Measurements from ENCODE around the gene ENAH. TPM values are rescaled to one million over a fixed set of nuclear protein-coding genes. Genes with fewer than 3 reads are reported as not detected.

Gene ENAH
- total RNA-seq, 1 donor from 2014 or later = 8.9 TPM

DNA sequence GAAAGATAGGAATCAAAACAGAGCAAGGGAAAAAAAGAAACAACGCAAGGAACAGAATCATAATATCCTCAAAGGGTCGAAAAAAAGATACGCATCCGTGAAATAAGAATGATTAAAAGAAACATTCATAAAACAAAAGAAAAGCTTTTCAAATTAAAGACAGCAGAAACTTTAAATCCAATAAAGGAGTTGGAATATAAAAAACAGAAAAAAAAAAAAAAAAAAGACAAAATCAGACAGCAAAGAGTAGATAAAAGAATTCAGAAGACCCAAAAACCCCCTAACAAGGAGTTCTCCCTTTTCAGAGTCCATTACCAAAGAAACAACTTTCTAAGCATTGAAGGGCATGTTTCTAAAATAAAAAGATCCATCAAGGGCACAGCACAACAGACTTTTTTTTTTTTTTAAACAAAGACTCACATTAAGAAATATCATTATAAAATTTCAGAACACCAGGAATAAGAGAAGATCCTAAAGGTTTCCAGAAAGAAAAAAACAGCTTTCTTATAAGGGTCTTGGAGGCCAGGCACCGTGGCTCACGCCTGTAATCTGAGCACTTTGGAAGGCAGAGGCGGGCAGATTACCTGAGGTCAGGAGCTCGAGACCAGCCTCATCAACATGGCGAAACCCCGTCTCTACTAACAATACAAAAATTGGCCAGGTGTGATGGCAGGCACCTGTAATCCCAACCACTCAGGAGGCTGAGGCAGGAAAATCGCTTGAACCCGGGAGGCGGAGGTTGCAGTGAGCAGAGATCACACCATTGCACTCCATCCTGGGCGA, 44.7 kb downstream of the ENAH start:
- no peak for DNase-seq (ENCODE audit: low read depth in 2 of 2)

DNA sequence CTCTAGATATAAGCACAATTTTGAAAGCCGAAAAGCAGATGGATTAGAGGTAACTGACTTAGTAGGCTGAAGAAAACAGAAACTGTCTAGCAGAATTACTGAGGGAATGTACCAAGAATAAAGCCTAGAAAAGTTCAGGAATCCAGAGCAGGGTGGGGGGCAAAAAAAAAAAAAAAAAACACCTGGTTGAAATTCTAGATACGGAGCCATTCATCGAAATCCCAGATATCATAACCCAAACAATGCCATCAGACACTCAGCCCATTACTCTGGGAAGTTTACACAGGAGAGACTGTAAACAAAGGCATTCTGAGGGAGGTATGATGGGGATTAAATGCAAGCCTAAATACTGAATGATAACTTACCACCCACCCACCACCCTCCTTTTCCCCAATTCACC, 45.6 kb downstream of the ENAH start:
- no peak for DNase-seq (ENCODE audit: low read depth in 2 of 2)

DNA sequence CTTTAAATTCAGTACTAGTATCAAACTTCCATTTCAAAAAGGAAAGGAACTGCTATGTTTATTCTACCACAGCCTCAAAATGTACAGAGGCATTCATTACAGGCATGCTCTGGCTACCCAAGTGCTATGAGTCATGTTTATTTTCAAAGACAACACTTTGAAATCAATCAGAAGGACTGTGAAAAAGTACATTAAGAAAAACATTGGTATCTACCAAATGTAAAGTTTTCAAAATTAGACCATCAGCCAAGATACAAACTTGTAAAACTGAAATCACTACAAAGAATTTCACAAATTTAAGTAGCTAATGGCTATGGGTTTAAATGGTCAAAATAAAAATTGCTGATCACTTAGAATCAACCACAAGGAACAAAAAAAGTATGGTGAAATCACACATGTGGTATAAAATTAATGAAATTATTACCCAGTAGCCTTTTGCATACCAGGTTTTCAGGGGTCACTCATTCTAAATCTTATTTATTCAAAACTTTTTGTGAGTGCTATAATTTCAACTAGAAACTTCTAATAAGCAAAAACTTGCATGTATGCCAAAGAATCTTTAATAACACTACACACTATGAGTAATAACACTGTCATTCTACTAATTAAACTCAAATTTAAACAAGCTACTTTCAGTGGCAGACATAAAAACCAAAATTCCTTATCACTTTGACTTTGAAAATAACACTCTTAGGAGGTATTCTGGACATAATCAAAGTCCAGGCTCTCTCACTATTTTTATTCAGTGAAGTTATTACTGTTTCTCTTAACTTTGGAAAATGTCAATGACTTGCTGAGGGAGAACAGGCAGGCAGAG, 49.2 kb downstream of the ENAH start:
- peak; percentile 47 to 79 for DNase-seq (ENCODE audit: low read depth in 2 of 2)

DNA sequence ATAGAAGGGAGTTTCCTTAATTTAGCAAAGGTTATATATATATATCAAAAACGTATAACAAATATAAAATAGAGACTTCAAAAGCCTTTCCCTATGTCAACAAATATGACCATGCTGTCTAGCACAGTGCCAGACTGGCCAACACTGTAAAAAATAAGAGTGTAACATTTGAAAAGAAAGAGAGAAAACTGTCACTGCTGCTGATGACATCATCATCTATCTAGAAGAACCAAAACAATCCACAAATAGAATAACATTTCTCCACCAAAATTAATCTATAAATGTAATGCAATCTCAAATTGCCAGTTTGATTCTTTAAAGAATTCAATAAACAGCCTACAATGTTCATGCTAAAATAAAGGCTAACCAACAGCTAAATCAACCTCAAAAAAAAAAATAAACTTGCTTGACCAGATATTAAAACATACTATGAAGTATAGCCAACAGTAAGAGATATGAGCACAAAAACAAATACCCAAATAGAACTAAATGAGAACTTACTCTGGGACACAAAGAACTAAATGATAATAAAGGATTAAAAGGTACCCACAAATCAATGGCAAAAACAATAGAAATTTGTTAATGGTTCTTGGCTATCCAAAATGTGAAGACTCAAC, 50.2 kb downstream of the ENAH start:
- peak; percentile 45 for DNase-seq (ENCODE audit: low read depth in 2 of 2)

DNA sequence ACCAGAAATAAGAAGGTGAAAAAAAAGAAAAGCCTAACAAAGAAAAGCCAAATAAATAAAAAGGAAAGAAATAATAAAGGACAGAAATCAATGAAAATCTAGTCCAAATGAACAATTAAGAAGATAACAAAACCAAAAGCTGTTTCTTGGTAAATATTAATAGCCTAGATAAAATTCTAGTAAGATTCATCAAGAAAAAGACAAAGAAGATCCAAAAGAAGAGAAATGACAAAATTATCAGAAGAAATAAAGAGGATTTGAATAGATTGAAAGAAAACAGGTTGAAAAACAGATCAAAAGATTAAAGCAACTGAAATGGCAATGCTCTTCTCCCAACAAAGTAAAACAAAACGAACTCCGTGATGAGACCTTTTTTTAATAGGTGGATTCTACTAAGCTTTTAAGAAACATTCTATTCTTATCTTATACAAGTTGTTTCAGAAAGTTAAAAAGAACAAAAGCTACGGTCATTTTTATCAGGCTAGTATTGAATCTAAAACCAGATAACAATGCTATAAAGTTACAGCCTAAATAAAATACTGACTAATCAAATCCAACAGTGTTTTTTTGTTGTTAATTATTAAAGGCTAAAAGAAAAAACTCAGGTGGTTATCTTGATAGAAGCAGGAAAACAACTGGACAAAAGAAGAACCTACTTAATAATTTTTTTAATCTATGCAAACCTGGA, 50.9 kb downstream of the ENAH start:
- DNase-seq (ENCODE audit: low read depth in 2 of 2) = no peak

DNA sequence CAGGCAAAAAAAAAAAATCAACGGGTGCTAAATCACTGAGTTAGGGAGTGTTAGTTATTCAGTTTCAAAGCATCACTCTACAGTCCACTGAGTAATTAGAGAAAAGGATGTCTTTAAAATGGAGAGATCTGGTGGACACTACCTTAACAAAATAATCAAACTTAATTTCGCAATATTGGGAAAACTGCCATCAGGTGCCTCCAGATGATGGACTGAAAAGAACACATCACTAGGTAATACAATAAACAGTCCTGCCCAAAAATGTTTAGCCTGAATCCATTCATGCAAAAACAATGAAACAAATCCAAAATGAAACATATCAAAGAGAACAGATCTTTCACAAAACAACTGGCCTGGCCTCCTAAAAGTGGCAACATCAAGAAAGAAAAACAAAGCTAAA, 54.1 kb downstream of the ENAH start:
- DNase-seq (ENCODE audit: low read depth in 2 of 2) = no peak

DNA sequence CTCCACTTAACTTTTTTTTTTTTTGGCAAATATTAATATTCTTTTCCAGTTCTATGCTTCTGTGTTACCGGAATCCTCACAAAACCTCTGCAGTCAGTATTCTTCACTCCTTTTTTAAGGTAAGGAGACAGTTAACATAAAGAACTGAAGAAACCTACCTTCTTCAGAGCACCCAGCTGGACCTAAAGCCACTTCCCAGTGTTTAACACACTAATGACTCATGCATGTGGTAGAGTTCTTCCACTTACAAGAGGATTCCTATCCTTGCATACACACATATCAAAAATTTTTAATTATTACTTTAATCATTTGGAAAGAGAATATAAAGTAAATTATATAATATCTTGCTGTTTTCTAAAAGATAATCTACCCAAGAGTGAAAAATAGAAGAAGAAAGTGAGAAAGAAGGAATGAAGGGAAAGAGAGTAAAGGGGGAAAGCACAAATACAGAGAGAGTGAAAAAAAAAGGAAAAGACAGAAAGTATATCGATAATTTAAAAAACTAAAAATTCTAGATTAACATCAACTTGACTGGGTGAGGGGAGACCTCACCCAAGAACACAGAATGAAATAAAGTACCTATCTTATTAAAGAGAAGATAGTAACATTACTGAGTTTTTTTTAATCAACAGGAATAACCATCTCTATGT, 54.9 kb downstream of the ENAH start:
- DNase-seq (ENCODE audit: low read depth in 2 of 2) = peak in 1 of 2 donors; percentile 28

DNA sequence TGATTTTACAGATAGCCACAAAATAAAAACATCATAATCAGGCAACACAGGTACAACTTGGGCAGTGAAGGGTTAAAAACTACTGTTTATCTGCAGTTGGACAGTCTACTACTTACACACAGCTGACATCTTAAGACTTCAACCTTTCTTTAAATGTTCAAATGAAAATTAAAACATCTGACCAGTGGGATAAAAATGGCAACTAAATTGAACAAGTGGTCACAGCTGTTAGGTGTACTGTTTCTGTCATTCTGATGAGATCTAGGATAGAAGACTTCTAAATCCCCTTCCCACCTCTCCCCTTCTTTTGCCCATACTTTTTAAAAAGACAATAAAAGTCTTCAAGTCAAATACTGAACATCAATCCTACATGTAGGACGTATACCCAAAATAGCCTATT, 56.2 kb downstream of the ENAH start:
- DNase-seq (ENCODE audit: low read depth in 2 of 2) = no peak

DNA sequence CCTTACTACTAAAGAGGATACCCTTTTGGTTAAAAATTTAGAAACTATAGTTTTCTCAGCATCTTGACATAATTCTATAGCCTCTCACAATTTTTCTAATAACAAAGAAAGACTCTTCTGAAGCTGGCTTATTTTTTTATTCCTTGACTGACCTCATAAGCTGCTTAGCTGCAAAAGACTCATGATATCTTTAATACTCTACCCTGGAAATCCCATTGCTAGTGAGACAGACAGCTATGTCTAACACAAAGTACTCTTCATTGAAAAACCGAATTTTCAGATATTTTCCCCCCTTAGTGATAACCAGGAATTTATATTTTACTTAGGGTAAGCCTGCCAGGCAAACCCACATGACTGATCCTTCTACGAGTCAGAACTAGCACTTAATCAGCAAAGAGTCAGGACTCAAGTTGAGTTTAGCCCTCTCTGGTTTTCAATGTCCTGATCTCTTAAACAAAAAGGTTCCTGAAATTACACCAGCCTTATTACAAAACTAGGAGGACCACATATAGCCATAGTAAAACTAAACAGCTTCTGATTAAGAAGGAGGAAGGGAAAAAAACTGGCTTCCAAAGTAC, 56.9 kb downstream of the ENAH start:
- DNase-seq (ENCODE audit: low read depth in 2 of 2) = no peak

DNA sequence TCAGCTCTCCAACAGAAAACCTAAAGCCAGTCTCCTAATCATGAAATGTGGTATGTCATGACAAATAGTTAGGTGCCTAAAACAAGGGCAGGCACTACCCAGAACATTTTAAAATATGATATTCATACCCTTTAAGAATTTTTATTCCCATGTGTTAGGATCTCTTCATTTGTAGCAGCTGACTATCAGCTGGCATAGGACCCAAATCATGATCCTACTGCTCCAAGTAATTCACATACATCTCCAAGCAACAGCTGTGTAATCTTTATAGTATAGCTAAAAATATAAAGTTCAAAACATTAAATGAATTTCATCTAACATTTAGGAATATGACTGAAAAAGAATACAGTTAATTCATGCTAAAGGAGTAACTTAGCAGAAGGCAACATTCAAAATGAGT, 57.5 kb downstream of the ENAH start:
- DNase-seq (ENCODE audit: low read depth in 2 of 2) = no peak

DNA sequence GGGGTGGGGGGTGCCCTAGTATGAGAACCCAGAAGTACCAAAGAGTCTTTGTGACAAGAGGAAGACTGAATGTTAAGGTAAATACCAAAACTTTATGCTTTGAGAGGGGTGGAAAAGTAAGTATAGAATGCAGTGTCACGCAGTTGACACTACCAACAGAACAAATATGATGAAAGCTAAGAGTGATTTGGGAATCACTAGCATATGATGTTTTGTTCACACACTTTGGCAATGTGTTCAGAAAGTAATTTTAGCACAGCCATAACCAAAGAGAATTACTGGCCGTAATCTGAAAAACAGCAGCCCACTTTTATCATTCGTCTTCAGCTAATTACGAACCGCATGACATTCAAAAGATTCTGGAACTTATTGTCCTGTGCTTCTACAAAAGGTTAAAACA, 59.5 kb downstream of the ENAH start:
- DNase-seq (ENCODE audit: low read depth in 2 of 2) = no peak

DNA sequence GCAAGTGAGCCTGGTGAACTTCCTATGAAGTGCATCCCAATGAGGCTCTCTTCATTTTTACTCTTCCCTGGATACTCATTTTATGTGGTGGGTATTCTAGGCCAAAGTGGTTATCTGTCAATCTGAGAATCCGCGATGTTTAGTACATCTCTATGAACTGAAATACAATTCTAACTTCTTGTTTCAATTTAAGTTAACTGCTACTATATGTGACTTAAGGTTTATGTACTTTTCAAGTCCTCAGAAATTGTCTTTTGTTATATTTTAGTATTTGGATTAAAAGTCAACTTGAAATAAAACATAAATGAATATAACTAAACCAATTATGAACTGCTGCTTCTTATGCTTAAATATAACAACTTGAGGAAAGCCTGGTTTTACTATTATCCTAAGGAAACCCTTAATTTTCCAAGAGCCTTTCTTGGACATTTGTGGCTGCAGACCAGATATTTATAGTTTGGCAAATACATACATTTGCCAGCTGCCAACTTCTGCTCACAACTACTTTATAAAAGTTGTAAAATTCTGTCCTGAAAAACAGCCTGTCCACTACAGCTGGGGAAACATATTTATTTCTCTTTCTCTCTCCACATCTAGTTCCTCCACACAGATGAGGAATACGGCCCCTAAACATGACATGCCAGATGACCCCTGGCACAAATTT, 60.4 kb downstream of the ENAH start:
- DNase-seq (ENCODE audit: low read depth in 2 of 2) = no peak

DNA sequence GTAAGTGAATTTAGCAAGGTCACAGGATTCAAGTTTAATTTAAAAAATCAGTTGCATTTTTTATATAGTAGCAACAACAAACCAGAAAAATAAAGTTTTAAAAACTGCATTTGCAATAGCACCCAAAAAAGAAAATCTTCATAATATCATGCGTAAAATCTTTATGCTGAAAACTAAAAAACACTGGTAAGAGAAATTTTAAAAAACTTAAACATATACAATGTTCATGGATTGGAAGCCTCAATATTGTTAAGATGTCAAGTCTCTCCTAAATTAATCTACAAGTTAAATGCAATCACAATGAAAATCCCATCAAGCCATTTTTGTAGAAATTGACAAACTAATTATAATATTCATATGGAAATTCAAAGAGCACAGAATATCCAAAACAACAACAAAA, 65.6 kb downstream of the ENAH start:
- no peak for DNase-seq (ENCODE audit: low read depth in 2 of 2)

DNA sequence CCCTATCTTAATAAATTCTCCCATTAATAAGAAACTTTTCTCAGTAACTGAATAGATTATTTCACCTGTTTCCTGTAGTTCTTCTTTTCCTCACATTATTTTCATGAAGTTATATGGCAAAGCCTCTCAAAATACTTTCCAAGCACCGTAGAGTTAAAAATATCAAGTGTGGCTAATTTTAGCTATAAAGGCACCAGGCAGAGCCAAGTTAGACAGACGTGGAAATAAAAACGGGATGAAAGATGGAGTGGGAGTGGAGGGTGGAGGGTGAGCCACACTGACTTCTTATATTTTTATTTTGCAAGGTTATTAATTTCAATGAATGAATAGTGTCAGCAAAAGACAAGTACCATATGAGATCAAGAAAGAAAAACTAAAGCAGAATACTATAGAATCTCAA, 71.7 kb downstream of the ENAH start:
- DNase-seq (ENCODE audit: low read depth in 2 of 2) = peak in 1 of 2 donors; percentile 11

DNA sequence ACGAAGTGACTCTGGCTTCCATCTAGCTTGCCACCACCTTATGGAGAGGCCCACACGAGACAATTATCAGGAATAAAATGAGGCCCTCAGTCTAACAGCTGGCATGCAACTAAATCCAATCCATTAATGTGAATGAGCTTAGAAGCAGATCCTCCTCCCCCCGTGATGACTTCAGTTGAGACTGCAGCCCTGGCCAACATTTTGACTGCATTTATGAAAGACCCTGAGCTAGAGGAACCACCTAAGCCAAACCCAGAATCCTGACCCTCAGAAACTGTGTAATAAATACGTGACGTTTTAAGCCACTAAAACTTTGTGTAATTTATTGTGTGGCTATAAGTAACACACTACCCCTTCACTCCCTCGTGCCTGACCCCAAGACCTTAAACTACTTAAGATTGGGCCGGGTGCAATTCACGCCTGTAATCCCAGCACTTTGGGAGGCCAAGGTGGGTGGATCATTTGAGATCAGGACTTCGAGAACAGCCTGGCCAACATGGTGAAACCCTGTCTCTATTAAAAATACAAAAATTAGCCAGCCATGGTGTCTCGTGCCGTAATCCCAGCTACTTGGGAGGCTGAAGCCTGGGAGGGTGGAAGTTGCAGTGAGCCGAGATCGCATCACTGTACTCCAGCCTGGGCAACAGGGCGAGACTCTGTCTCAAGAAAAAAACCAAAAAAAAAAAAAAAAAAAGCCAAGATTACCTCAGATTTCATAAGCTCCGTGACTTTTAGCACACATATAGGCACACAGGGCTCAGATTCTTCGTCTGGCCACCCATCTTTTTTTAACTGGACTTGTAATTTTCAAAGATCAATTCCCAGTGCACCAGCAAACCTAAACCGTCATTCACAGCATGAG, 72.5 kb downstream of the ENAH start:
- DNase-seq (ENCODE audit: low read depth in 2 of 2) = no peak

DNA sequence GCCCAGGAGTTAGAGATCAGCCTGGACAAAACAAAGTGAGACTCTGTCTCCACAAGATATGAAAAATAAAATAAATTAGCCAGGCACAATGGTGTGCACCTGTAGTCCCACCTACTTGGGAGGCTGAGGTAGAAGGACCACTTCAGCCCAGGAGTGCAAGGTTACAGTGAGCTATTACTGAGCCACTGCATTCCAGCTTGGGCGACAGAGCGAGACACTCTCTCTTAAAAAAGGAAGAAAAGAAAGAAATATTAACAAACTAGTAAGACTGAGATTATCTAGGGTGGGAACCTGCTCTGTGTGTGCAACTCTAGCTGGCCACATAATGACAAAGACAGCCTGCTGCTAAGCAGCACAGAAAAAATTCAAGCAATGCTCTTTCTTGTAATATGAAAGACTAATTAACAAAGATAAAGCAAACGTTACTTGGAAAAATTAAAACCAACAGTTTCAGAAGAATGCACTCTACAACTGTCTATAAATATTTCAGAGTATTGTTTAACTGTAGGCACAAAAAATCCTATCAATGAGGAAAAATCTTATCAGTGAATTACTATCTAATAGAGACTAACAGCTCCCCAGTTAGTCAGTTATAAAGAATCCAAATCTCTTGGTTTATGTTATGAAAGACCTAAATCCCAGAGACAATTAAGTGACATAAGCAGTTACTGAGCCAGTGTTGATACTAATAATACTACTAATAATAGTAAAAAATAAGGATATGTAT, 74.5 kb downstream of the ENAH start:
- no peak for DNase-seq (ENCODE audit: low read depth in 2 of 2)

DNA sequence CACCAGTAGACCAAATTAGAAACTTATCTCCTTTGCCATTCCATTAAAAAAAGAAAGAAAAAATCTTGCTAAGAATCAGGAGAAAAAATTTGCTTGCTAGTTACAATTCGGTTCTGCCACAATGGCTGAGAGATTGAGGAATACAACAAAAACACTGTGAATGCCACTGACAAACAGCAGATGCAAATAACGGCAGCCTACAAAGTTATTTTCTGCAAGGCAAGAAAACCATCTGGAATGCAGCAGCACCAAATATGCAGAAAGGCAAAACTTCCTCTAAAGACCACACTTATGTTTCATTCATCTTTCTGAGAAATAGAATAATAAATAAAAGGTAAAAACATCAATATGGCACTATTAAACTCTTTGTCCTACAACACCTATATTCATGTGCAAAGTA, 75.7 kb downstream of the ENAH start:
- DNase-seq (ENCODE audit: low read depth in 2 of 2) = no peak

DNA sequence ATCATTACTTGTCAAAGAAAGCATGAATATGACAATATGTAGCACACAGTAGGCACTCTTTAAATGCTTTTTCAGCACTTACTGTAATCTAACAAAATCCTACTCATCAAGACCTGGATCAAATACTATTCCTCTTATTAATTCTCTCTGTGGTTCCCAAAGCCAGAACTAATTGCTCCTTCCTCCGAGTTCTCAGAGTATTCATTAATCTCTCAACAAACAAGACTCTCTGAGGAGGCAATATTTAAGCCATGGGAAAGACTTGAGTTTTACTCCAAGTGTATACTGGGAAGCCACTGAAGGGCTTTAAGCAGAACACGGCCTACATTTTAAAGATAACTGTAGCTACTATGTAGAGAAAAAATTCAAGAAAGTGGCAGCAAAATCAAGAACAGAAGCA, 79.7 kb downstream of the ENAH start:
- no peak for DNase-seq (ENCODE audit: low read depth in 2 of 2)

DNA sequence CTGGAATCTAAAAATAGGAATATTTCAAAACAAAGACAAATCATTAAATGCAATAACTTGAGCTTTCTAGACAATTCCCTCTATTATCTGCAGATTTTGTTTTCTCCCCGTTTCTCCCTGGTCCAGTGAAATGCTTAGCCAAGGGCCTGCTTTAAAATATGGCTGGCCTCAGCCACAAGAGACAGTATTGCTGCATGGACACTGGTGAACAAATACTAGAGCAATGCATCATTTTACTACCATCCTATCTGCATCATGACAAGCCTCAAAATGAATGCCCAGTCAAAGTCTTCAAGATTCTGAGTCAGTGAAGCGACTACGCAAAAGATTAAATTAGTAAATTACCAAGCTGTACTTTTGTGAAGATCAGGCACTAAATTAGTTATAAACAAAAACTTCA, 80.5 kb downstream of the ENAH start:
- peak in 1 of 2 donors; percentile 7 for DNase-seq (ENCODE audit: low read depth in 2 of 2)
